Chondrocyte (in vitro differentiated cells): Measurements from ENCODE around the gene ABCB9. TPM values are rescaled to one million over a fixed set of nuclear protein-coding genes. Genes with fewer than 3 reads are reported as not detected.

Source experiments
- DNase-seq: peaks from one replicate; pipeline ENCODE4 v3.0.0; 2021; ENCODE audit warnings: mixed read lengths, low spot score
- H3K27ac Mint-ChIP-seq: one replicate; pipeline ENCODE4 v1.8.0; 2021; ENCODE audit warnings: mild to moderate bottlenecking, moderate library complexity, mixed read lengths; ENCODE audit not compliant: unreplicated experiment
- H3K27me3 Mint-ChIP-seq: 2 replicates; pipeline ENCODE4 v1.8.0; 2021; ENCODE audit warnings: low read depth, mixed read lengths
- H3K36me3 Mint-ChIP-seq: 2 replicates; pipeline ENCODE4 v1.8.0; 2021; ENCODE audit warnings: low read depth, mixed read lengths
- H3K4me1 Mint-ChIP-seq: 2 replicates; pipeline ENCODE4 v1.8.0; 2021; ENCODE audit warnings: low read depth, mild to moderate bottlenecking, mixed read lengths
- H3K4me3 Mint-ChIP-seq: one replicate; pipeline ENCODE4 v1.8.0; 2021; ENCODE audit warnings: mild to moderate bottlenecking, moderate library complexity, mixed read lengths; ENCODE audit not compliant: unreplicated experiment
- H3K9me3 Mint-ChIP-seq: 2 replicates; pipeline ENCODE4 v1.8.0; 2021; ENCODE audit warnings: low read depth, mixed read lengths
- CTCF ChIP-seq: fragments of 200-600 bp; sonication (generic); IDR thresholded peaks from 2 replicates; pipeline ENCODE4 v1.5.0; 2021; ENCODE audit warnings: antibody characterized with exemption, mild to moderate bottlenecking, moderate library complexity
- total RNA-seq: library from RNA; stranded (reverse); gene quantifications from 3 replicates; pipeline ENCODE4 v1.2.1, GENCODE V29; 2021

Gene ABCB9
- total RNA-seq, 1 donor from 2014 or later: 14.2 TPM

GRCh38 chr12:122949816-122950675 is 16.2 kb downstream of the ABCB9 start:
- peaks cover 1% of the 10 kb centered on the region for H3K36me3 Mint-ChIP-seq
- no peak overlapping the region for H3K4me3 Mint-ChIP-seq
- H3K4me1 Mint-ChIP-seq: peaks cover 34% of the 10 kb centered on the region
- no peaks in the 10 kb centered on the region for H3K9me3 Mint-ChIP-seq
- no peak overlapping the region for H3K27ac Mint-ChIP-seq
- TF ChIP-seq CTCF: no peak
- no peak for DNase-seq
- H3K27me3 Mint-ChIP-seq: no peaks in the 10 kb centered on the region

GRCh38 chr12:122949405-122949804 is 16.9 kb downstream of the ABCB9 start:
- Mint-ChIP-seq H3K4me1 (peaks cover 40% of the 10 kb centered on the region), H3K9me3 (no peaks in the 10 kb centered on the region), H3K27ac (peak overlapping the region; percentile 27), H3K27me3 (no peaks in the 10 kb centered on the region), H3K36me3 (peaks cover 1% of the 10 kb centered on the region), H3K4me3 (no peak overlapping the region)
- TF ChIP-seq CTCF: no peak
- DNase-seq: no peak

- Mint-ChIP-seq H3K4me1 (peaks cover 47% of the 10 kb centered on the region), H3K4me3 (no peak overlapping the region), H3K27ac (no peak overlapping the region)
Observed at GRCh38 chr12:122948605-122949004, 17.7 kb downstream of the ABCB9 start.

GRCh38 chr12:122947352-122947792 is 18.9 kb downstream of the ABCB9 start:
- Mint-ChIP-seq H3K4me3 (no peak overlapping the region), H3K4me1 (peaks cover 58% of the 10 kb centered on the region), H3K27ac (peak overlapping the region; percentile 99)

More at GRCh38 chr12:122948605-122949004, 17.7 kb downstream of the ABCB9 start:
- Mint-ChIP-seq H3K27me3 (no peaks in the 10 kb centered on the region), H3K36me3 (peaks cover 1% of the 10 kb centered on the region), H3K9me3 (no peaks in the 10 kb centered on the region)
- DNase-seq: no peak
- TF ChIP-seq CTCF: no peak

More at GRCh38 chr12:122947352-122947792, 18.9 kb downstream of the ABCB9 start:
- H3K27me3 Mint-ChIP-seq: no peaks in the 10 kb centered on the region
- no peak for TF ChIP-seq CTCF
- H3K36me3 Mint-ChIP-seq: peaks cover 1% of the 10 kb centered on the region
- no peaks in the 10 kb centered on the region for H3K9me3 Mint-ChIP-seq
- no peak for DNase-seq
